Measurements from ENCODE around the gene ACVR1C. TPM values are rescaled to one million over a fixed set of nuclear protein-coding genes. Genes with fewer than 3 reads are reported as not detected.
A peak's percentile ranks its signal among the peaks of the same experiment; 100 is the strongest.
"Not testable (repeated sequence)": the region's sequence is repeated elsewhere in the genome, so short reads cannot be mapped to it uniquely, and the experiment has no call there.

Gene ACVR1C
- total RNA-seq, 1 donor from 2014 or later: 0.18 TPM

- Mint-ChIP-seq H3K27me3 (ENCODE audit: low read depth) (peaks cover 26% of the 10 kb centered on the region), H3K4me3 (no peak overlapping the region), H3K9me3 (no peaks in the 10 kb centered on the region), H3K27ac (no peak overlapping the region), H3K36me3 (no peaks in the 10 kb centered on the region), H3K4me1 (no peaks in the 10 kb centered on the region)
- no peak for TF ChIP-seq CTCF (IDR thresholded peaks at IDR 0.05; ENCODE audit: unreplicated experiment)
- no peak for DNase-seq (ENCODE audit: low spot score in 2 of 2, unreplicated experiment in 2 of 2)
These were observed 41.1 kb downstream of the ACVR1C start for GRCh38 chr2:157587576-157587975.

GRCh38 chr2:157574165-157574564 is 54.5 kb downstream of the ACVR1C start:
- Mint-ChIP-seq H3K36me3 (no peaks in the 10 kb centered on the region), H3K9me3 (no peaks in the 10 kb centered on the region), H3K4me1 (no peaks in the 10 kb centered on the region), H3K27me3 (ENCODE audit: low read depth) (peaks cover 2% of the 10 kb centered on the region), H3K27ac (no peak overlapping the region), H3K4me3 (no peak overlapping the region)
- DNase-seq (ENCODE audit: low spot score in 2 of 2, unreplicated experiment in 2 of 2): no peak
- TF ChIP-seq CTCF (IDR thresholded peaks at IDR 0.05; ENCODE audit: unreplicated experiment): no peak

GRCh38 chr2:157572725-157573124 is 55.9 kb downstream of the ACVR1C start:
- DNase-seq (ENCODE audit: low spot score in 2 of 2, unreplicated experiment in 2 of 2): no peak
- Mint-ChIP-seq H3K36me3 (no peaks in the 10 kb centered on the region), H3K27ac (no peak overlapping the region), H3K27me3 (ENCODE audit: low read depth) (peaks cover 1% of the 10 kb centered on the region), H3K4me1 (no peaks in the 10 kb centered on the region), H3K4me3 (no peak overlapping the region), H3K9me3 (no peaks in the 10 kb centered on the region)
- TF ChIP-seq CTCF (IDR thresholded peaks at IDR 0.05; ENCODE audit: unreplicated experiment): peak; percentile 57

- H3K27me3 Mint-ChIP-seq (ENCODE audit: low read depth); DNase-seq (ENCODE audit: low spot score in 2 of 2, unreplicated experiment in 2 of 2); H3K36me3 Mint-ChIP-seq; H3K27ac Mint-ChIP-seq; H3K4me3 Mint-ChIP-seq; H3K4me1 Mint-ChIP-seq: not testable (repeated sequence)
- H3K9me3 Mint-ChIP-seq: peaks cover 11% of the 10 kb centered on the region
These were observed 62.0 kb downstream of the ACVR1C start for GRCh38 chr2:157566623-157567022.

- H3K27me3 Mint-ChIP-seq (ENCODE audit: low read depth); H3K4me3 Mint-ChIP-seq; DNase-seq (ENCODE audit: low spot score in 2 of 2, unreplicated experiment in 2 of 2); H3K4me1 Mint-ChIP-seq; H3K36me3 Mint-ChIP-seq; H3K27ac Mint-ChIP-seq: not testable (repeated sequence)
- H3K9me3 Mint-ChIP-seq: peaks cover 11% of the 10 kb centered on the region
These were observed 62.6 kb downstream of the ACVR1C start for GRCh38 chr2:157566113-157566512.

GRCh38 chr2:157565550-157565949 is 63.1 kb downstream of the ACVR1C start:
- H3K27ac Mint-ChIP-seq: no peak overlapping the region
- H3K36me3 Mint-ChIP-seq: no peaks in the 10 kb centered on the region
- H3K9me3 Mint-ChIP-seq: peaks cover 11% of the 10 kb centered on the region
- no peak for TF ChIP-seq CTCF (IDR thresholded peaks at IDR 0.05; ENCODE audit: unreplicated experiment)
- H3K4me3 Mint-ChIP-seq: no peak overlapping the region
- H3K4me1 Mint-ChIP-seq: no peaks in the 10 kb centered on the region
- no peaks in the 10 kb centered on the region for H3K27me3 Mint-ChIP-seq (ENCODE audit: low read depth)
- no peak for DNase-seq (ENCODE audit: low spot score in 2 of 2, unreplicated experiment in 2 of 2)

GRCh38 chr2:157559890-157560289 is 68.8 kb downstream of the ACVR1C start:
- no peak overlapping the region for H3K27ac Mint-ChIP-seq
- H3K4me3 Mint-ChIP-seq: no peak overlapping the region
- no peak for TF ChIP-seq CTCF (IDR thresholded peaks at IDR 0.05; ENCODE audit: unreplicated experiment)
- no peaks in the 10 kb centered on the region for H3K36me3 Mint-ChIP-seq
- H3K4me1 Mint-ChIP-seq: no peaks in the 10 kb centered on the region
- peaks cover 11% of the 10 kb centered on the region for H3K9me3 Mint-ChIP-seq
- peaks cover 4% of the 10 kb centered on the region for H3K27me3 Mint-ChIP-seq (ENCODE audit: low read depth)
- DNase-seq (ENCODE audit: low spot score in 2 of 2, unreplicated experiment in 2 of 2): no peak

Measured in mesothelial cell of epicardium (in vitro differentiated cells).